ENCODE results near the gene FKBP11. TPM values are rescaled to one million over a fixed set of nuclear protein-coding genes. Genes with fewer than 3 reads are reported as not detected.
A peak's percentile ranks its signal among the peaks of the same experiment; 100 is the strongest.

FKBP11 gene
- total and polyA plus RNA-seq, 3 donors from 2014 or later: 13.4 to 22.4 (median 16.4) TPM

- TF ChIP-seq CTCF (IDR thresholded peaks at IDR 0.05): peak; percentile 79 to 87 (median 86)
- TF ChIP-seq POLR2A (IDR thresholded peaks at IDR 0.05): no peak
- Histone ChIP-seq H3K4me1 (peaks cover 9% of the 10 kb centered on the region), H3K36me3 (ENCODE audit: low read depth, missing control alignments) (no peaks in the 10 kb centered on the region), H3K9me3 (no peaks in the 10 kb centered on the region), H3K27me3 (no peaks in the 10 kb centered on the region), H3K4me3 (peak overlapping the region; percentile 17 to 46), H3K27ac (no peak overlapping the region)
- intact Hi-C loops (cut with DNase I; ENCODE audit: low total_unique reads): no loop called here
- DNase-seq: peak; percentile 83
- WGBS, 2 donors: 3 to 6% methylated on average over 20 to 37 of the region's 37 CpGs
Observed at GRCh38 chr12:48890657-48891418, 34.5 kb downstream of the FKBP11 start.

GRCh38 chr12:48889679-48890078, 35.6 kb downstream of the FKBP11 start:
- peaks cover 9% of the 10 kb centered on the region for H3K4me1 ChIP-seq
- H3K9me3 ChIP-seq: no peaks in the 10 kb centered on the region
- DNase-seq: no peak
- no peak overlapping the region for H3K27ac ChIP-seq
- TF ChIP-seq CTCF (IDR thresholded peaks at IDR 0.05): no peak
- TF ChIP-seq POLR2A (IDR thresholded peaks at IDR 0.05): no peak
- 78 to 87% methylated on average over 3 of the region's 3 CpGs for WGBS, 2 donors
- no peaks in the 10 kb centered on the region for H3K27me3 ChIP-seq
- no peak overlapping the region for H3K4me3 ChIP-seq
- intact Hi-C loops (cut with DNase I; ENCODE audit: low total_unique reads): no loop called here
- H3K36me3 ChIP-seq (ENCODE audit: low read depth, missing control alignments): no peaks in the 10 kb centered on the region

DNA sequence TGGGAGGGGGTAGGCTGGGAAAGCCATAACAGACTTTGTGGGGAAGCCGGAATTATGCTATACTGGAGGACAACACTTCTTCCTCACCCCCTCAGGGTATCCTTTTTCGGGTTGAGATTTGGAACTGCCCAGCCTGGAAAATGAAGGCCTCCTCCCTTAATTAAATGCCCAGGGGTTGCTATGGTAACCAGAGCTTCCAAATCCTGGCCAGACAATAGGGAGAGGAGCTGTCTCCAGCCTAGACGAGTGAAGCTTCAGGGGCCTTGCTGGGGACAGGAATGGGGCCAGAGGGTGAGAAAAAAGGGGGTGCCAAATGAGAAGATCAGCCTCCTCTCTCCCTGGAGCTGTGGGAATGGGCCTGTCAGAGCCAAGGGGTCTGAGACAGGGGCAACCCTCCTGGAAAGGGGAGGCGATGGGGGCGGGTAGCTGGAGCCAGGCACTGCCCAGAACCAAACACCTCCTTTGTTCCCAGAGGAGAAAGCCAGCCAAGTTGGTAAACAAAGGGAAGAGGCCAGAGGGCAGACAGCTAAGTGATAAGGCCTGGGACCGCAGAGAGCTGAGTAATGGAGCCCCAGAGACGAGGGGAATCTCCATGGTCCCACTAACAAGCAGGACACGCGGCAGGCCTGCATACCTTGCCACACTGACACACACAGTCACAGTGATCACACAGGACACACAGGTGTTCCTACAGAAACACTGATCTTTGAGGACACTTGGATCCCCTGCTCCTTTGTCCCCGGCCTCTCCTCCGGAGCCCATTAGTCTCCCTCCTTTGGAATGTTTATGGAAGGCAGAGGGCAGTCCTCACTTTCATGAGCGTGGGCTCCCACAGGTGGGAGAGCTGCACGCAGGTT, 41.8 kb downstream of the FKBP11 start:
- intact Hi-C loops (cut with DNase I; ENCODE audit: low total_unique reads): no loop called here
- no peak overlapping the region for H3K4me3 ChIP-seq
- H3K4me1 ChIP-seq: peaks cover 7% of the 10 kb centered on the region
- no peaks in the 10 kb centered on the region for H3K9me3 ChIP-seq
- no peak overlapping the region for H3K27ac ChIP-seq
- no peaks in the 10 kb centered on the region for H3K36me3 ChIP-seq (ENCODE audit: low read depth, missing control alignments)
- TF ChIP-seq POLR2A (IDR thresholded peaks at IDR 0.05) (no peak), CTCF (IDR thresholded peaks at IDR 0.05) (no peak)
- WGBS, 2 donors: 72 to 79% methylated on average over 7 to 13 of the region's 13 CpGs
- no peaks in the 10 kb centered on the region for H3K27me3 ChIP-seq
- DNase-seq: no peak

DNA sequence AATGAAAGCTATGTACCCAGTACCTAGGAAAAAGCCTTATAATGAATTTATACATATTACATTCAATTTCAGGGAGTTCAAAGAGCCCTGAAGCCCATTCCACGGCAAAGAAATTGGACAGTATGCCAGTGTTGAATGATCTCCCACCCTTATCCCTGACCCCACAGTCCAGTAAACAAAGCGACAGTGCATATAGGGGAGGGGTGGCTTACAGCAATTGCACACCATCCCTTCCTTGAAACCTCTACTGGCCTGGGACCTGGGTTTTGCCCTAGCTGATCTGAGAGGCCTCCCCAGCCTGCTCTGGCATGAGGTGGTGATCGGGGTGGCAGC, 42.4 kb downstream of the FKBP11 start:
- Histone ChIP-seq H3K36me3 (ENCODE audit: low read depth, missing control alignments) (no peaks in the 10 kb centered on the region), H3K27me3 (no peaks in the 10 kb centered on the region), H3K9me3 (no peaks in the 10 kb centered on the region), H3K27ac (no peak overlapping the region), H3K4me3 (no peak overlapping the region), H3K4me1 (peaks cover 7% of the 10 kb centered on the region)
- DNase-seq: no peak
- WGBS, 2 donors: 87 to 94% methylated on average over 3 of the region's 3 CpGs
- TF ChIP-seq CTCF (IDR thresholded peaks at IDR 0.05) (no peak), POLR2A (IDR thresholded peaks at IDR 0.05) (no peak)
- intact Hi-C loops (cut with DNase I; ENCODE audit: low total_unique reads): no loop called here

Measured in testis (tissue), 3 donors.